Trophoblast cell (in vitro differentiated cells and primary cell): ENCODE data around the gene ACTL8.

ENCODE experiments used
- DNase-seq, 2 donors: peaks; one replicate each; pipeline ENCODE4 v3.0.0-alpha.2; 2016
- H2AFZ ChIP-seq: 2 replicates; pipeline ENCODE4 v1.6.1; 2013; ENCODE audit warnings: low read length, moderate library complexity, mild to moderate bottlenecking; ENCODE audit not compliant: insufficient read depth, poor library complexity
- H2AK5ac ChIP-seq: 2 replicates; pipeline ENCODE4 v1.6.1; 2013; ENCODE audit warnings: mild to moderate bottlenecking, low read length
- H2BK120ac ChIP-seq: 2 replicates; pipeline ENCODE4 v1.6.1; 2013; ENCODE audit warnings: low read length, mild to moderate bottlenecking, moderate library complexity; ENCODE audit not compliant: insufficient read depth, poor library complexity
- H2BK12ac ChIP-seq: 2 replicates; pipeline ENCODE4 v1.6.1; 2013; ENCODE audit warnings: mild to moderate bottlenecking, low read length, moderate library complexity
- H2BK5ac ChIP-seq: 2 replicates; pipeline ENCODE4 v1.6.1; 2013; ENCODE audit warnings: low read length, low read depth, moderate library complexity, mild to moderate bottlenecking; ENCODE audit not compliant: poor library complexity
- H3K14ac ChIP-seq: 2 replicates; pipeline ENCODE4 v1.6.1; 2013; ENCODE audit warnings: mild to moderate bottlenecking, low read length
- H3K18ac ChIP-seq: 2 replicates; pipeline ENCODE4 v1.6.1; 2013; ENCODE audit warnings: mild to moderate bottlenecking, low read length
- H3K23ac ChIP-seq: 2 replicates; pipeline ENCODE4 v1.6.1; 2013; ENCODE audit warnings: low read length
- H3K27ac ChIP-seq: 2 replicates; pipeline ENCODE4 v1.5.1; 2013; ENCODE audit warnings: low read depth, mild to moderate bottlenecking, inconsistent platforms, low read length, moderate library complexity
- H3K27me3 ChIP-seq: 2 replicates; pipeline ENCODE4 v1.6.1; 2013; ENCODE audit warnings: inconsistent platforms, mild to moderate bottlenecking, low read length, moderate library complexity; ENCODE audit not compliant: insufficient read depth
- H3K36me3 ChIP-seq, 2 experiments: 1 replicate in 1 of 2; 2 replicates in 1 of 2; pipeline ENCODE4 v1.6.1; 2013; ENCODE audit warnings: low read length in 2 of 2, mild to moderate bottlenecking in 2 of 2, moderate library complexity in 1 of 2; ENCODE audit not compliant: insufficient read depth in 2 of 2, control insufficient read depth in 1 of 2
- H3K4ac ChIP-seq: 2 replicates; pipeline ENCODE4 v1.6.1; 2013; ENCODE audit warnings: low read depth, mild to moderate bottlenecking, low read length, moderate library complexity
- H3K4me1 ChIP-seq, 2 experiments: 1 replicate in 1 of 2; 2 replicates in 1 of 2; pipeline ENCODE4 v1.6.1; 2013; ENCODE audit warnings: low read length in 2 of 2, mild to moderate bottlenecking in 2 of 2, moderate library complexity in 1 of 2; ENCODE audit not compliant: insufficient read depth in 2 of 2, control insufficient read depth in 1 of 2
- H3K4me2 ChIP-seq: 2 replicates; pipeline ENCODE4 v1.6.1; 2013; ENCODE audit warnings: inconsistent platforms, mild to moderate bottlenecking, low read length, moderate library complexity
- H3K4me3 ChIP-seq: 2 replicates; pipeline ENCODE4 v1.5.1; 2013; ENCODE audit warnings: mild to moderate bottlenecking, low read depth, low read length, inconsistent platforms
- H3K79me1 ChIP-seq: one replicate; pipeline ENCODE4 v1.6.1; 2013; ENCODE audit warnings: low read length
- H3K79me2 ChIP-seq: 2 replicates; pipeline ENCODE4 v1.6.1; 2013; ENCODE audit warnings: low read length, mild to moderate bottlenecking; ENCODE audit not compliant: control insufficient read depth, insufficient read depth, poor library complexity
- H3K9ac ChIP-seq: 2 replicates; pipeline ENCODE4 v1.6.1; 2013; ENCODE audit warnings: mild to moderate bottlenecking, low read length
- H3K9me3 ChIP-seq: 2 replicates; pipeline ENCODE4 v1.6.1; 2013; ENCODE audit warnings: low read depth, mild to moderate bottlenecking, control low read depth, inconsistent platforms, low read length; ENCODE audit not compliant: insufficient read depth
- H4K12ac ChIP-seq: 2 replicates; pipeline ENCODE4 v1.6.1; 2013; ENCODE audit warnings: low read depth, mild to moderate bottlenecking, low read length, moderate library complexity
- H4K8ac ChIP-seq: 2 replicates; pipeline ENCODE4 v1.6.1; 2013; ENCODE audit warnings: low read depth, mild to moderate bottlenecking, low read length, moderate library complexity
- H4K91ac ChIP-seq: one replicate; pipeline ENCODE4 v1.6.1; 2013; ENCODE audit warnings: low read depth, mild to moderate bottlenecking, low read length, moderate library complexity
- WGBS: extraction: QIAGEN DNeasy Blood & Tissue Kit; methylation state at CpG from one replicate; pipeline ENCODE4 v1.1.7; 2013; ENCODE audit warnings: missing lambda C conversion rate; ENCODE audit not compliant: insufficient read length, insufficient coverage; ENCODE audit errors: extremely low coverage; 5-methylcytosine and 5-hydroxymethylcytosine counted together

ACTL8 gene

DNA sequence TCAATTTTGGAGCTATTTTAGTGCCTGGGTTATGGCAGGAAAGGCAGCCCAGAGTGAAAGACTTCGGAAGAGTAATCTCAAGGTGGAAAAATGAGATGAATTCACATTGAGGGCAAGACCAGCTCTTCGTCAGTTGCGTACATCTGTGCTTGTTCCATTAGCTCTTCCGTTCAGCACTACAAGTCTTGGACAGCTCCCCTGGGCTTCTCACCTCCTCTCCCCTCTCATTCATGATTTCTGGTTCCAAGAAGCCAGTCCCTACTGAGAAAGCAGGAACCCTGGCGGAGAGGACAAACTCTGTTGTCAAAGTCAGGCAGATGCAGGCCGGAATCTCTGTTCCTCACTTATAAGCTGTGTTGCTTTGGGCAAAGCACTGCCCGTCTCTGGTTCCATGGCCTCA, 76.5 kb downstream of the ACTL8 start:
- H4K8ac ChIP-seq = no peak overlapping the region
- no peak overlapping the region for H2BK5ac ChIP-seq
- H2AFZ ChIP-seq = no peak overlapping the region
- H3K4me2 ChIP-seq = no peak overlapping the region
- no peak overlapping the region for H2BK12ac ChIP-seq
- no peaks in the 10 kb centered on the region for H3K79me2 ChIP-seq
- H3K23ac ChIP-seq = no peak overlapping the region
- peaks cover 2% of the 10 kb centered on the region for H3K9me3 ChIP-seq
- H3K14ac ChIP-seq = no peak overlapping the region
- no peak overlapping the region for H3K4ac ChIP-seq
- H3K27ac ChIP-seq = no peak overlapping the region
- peak; percentile 6 to 59 for DNase-seq
- H3K4me1 ChIP-seq = no peaks in the 10 kb centered on the region
- H2AK5ac ChIP-seq = no peak overlapping the region
- no peaks in the 10 kb centered on the region for H3K36me3 ChIP-seq
- H3K27me3 ChIP-seq = no peaks in the 10 kb centered on the region
- H4K12ac ChIP-seq = no peak overlapping the region
- H4K91ac ChIP-seq = no peak overlapping the region
- no peak overlapping the region for H3K9ac ChIP-seq
- no peaks in the 10 kb centered on the region for H3K79me1 ChIP-seq
- H2BK120ac ChIP-seq = no peak overlapping the region
- no CpG with 5 or more reads among the region's 7 CpGs for WGBS
- no peak overlapping the region for H3K4me3 ChIP-seq
- H3K18ac ChIP-seq = no peak overlapping the region

DNA sequence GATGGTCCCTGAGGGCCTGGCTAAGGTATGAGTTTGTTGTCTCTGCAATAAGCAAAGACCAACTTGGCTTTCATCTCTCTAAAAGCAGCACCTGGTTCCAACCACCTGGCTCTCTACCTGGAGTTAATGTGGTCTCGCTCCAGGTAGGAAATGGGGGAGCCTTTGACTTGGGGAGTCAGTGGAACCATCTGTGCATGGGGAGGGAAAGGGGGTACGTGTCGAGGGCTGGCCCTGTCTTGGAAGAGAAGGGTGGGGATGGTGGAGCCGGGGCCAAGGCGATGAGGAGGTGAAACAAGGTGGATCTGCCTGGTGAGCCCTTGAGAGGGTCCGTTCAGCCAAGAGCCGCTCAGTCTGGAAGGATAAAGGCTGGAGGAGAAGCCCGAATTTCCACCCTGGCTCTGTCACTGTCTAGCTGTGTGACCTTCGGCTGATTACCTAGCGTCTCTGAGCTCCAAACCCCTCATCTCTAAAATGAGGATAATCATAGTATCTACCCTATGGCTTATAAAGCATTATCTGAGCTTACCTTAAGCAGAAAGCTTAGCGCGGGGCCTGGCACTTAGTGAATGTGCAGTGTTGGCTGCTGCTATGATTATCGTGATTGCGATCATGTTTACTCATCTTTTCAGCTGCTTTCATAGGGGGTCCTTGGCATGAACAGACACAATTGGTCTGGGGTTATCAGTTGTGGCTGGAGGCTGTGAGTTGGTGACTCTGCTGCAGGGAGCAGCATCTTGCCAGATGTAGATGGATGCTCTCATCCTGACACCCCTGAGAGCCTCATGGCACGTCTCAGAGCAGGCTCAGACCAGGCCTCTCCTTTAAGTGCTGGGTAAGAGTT, 78.7 kb downstream of the ACTL8 start:
- WGBS = no CpG with 5 or more reads among the region's 15 CpGs

DNA sequence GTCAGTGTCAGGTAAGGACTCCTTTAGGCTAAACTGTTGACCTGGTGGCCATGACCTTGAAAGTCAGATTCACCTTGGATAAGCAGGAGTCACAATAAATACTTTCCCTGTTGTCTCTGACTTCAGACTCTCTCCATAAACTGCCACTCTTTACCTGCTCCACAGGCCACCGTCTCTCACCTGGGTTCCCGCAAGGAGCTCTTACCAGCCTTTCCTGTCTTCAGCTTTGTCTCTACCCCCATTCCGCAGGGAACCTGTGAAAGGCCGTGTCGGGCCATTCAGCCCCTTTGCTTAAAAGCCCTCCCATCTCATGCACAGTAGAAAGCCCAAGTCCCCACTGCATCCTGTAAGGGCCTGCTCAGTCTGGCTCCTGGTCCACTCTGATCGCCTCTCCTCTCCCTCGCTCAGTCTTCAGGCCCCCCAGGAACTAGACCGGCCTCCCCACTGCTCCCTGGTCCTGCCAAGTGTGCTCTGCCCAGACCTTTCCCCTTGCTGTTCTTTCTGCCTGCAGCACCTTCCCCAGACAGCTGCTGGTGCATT, 79.5 kb downstream of the ACTL8 start:
- Histone ChIP-seq H4K12ac (no peak overlapping the region), H3K27ac (no peak overlapping the region), H2BK120ac (no peak overlapping the region), H2AFZ (no peak overlapping the region), H3K79me2 (no peaks in the 10 kb centered on the region), H3K4me3 (no peak overlapping the region), H3K9ac (no peak overlapping the region), H3K18ac (no peak overlapping the region), H3K36me3 (no peaks in the 10 kb centered on the region), H2BK12ac (no peak overlapping the region), H3K4ac (no peak overlapping the region), H4K8ac (no peak overlapping the region), H2AK5ac (no peak overlapping the region), H3K14ac (no peak overlapping the region), H2BK5ac (no peak overlapping the region), H3K79me1 (no peaks in the 10 kb centered on the region), H3K9me3 (peaks cover 2% of the 10 kb centered on the region), H3K23ac (no peak overlapping the region), H4K91ac (no peak overlapping the region), H3K4me2 (no peak overlapping the region), H3K27me3 (no peaks in the 10 kb centered on the region), H3K4me1 (no peaks in the 10 kb centered on the region)
- no CpG with 5 or more reads among the region's 8 CpGs for WGBS
- DNase-seq = no peak

More for the DNA sequence above, 78.7 kb downstream of the ACTL8 start:
- Histone ChIP-seq H2BK5ac (no peak overlapping the region), H4K8ac (no peak overlapping the region), H3K79me1 (no peaks in the 10 kb centered on the region), H3K23ac (no peak overlapping the region), H2BK120ac (no peak overlapping the region), H3K4me3 (no peak overlapping the region), H2AFZ (no peak overlapping the region), H3K18ac (no peak overlapping the region), H2BK12ac (no peak overlapping the region), H4K91ac (no peak overlapping the region), H3K4me2 (no peak overlapping the region), H3K14ac (no peak overlapping the region), H3K9me3 (peaks cover 2% of the 10 kb centered on the region), H3K4ac (no peak overlapping the region), H3K27ac (no peak overlapping the region), H3K36me3 (no peaks in the 10 kb centered on the region), H3K79me2 (no peaks in the 10 kb centered on the region), H3K27me3 (no peaks in the 10 kb centered on the region), H3K4me1 (no peaks in the 10 kb centered on the region), H4K12ac (no peak overlapping the region), H2AK5ac (no peak overlapping the region), H3K9ac (no peak overlapping the region)
- DNase-seq = no peak

GRCh38 chr1:17837233-17838030, 82.3 kb downstream of the ACTL8 start:
- no peak overlapping the region for H2AK5ac ChIP-seq
- H4K12ac ChIP-seq = no peak overlapping the region
- no peak overlapping the region for H3K9ac ChIP-seq
- no peak for DNase-seq
- no peak overlapping the region for H2BK120ac ChIP-seq
- no peak overlapping the region for H3K23ac ChIP-seq
- WGBS = no CpG with 5 or more reads among the region's 12 CpGs
- H3K36me3 ChIP-seq = no peaks in the 10 kb centered on the region
- no peaks in the 10 kb centered on the region for H3K79me2 ChIP-seq
- no peak overlapping the region for H3K18ac ChIP-seq
- no peak overlapping the region for H2AFZ ChIP-seq
- H3K4me1 ChIP-seq = no peaks in the 10 kb centered on the region
- H4K91ac ChIP-seq = no peak overlapping the region
- no peaks in the 10 kb centered on the region for H3K27me3 ChIP-seq
- H2BK5ac ChIP-seq = no peak overlapping the region
- no peak overlapping the region for H3K14ac ChIP-seq
- H3K4me2 ChIP-seq = no peak overlapping the region
- H3K4me3 ChIP-seq = no peak overlapping the region
- H3K9me3 ChIP-seq = peaks cover 5% of the 10 kb centered on the region
- H4K8ac ChIP-seq = no peak overlapping the region
- H2BK12ac ChIP-seq = no peak overlapping the region
- no peak overlapping the region for H3K4ac ChIP-seq
- H3K27ac ChIP-seq = no peak overlapping the region
- no peaks in the 10 kb centered on the region for H3K79me1 ChIP-seq
